AG04450 (cell line): ENCODE data around the gene FREM1. TPM values are rescaled to one million over a fixed set of nuclear protein-coding genes. Genes with fewer than 3 reads are reported as not detected.

Source experiments
- CTCF ChIA-PET: fragments of 300-600, 350-600 bp; formaldehyde crosslinking; extraction: SDS; loops from one replicate; lab custom pipeline; 2022; ENCODE audit warnings: antibody characterized with exemption, inconsistent platforms; lab: Charles Lee
- POLR2A ChIA-PET: fragments of 350-600 bp; formaldehyde crosslinking; extraction: SDS; loops from one replicate; lab custom pipeline; 2021; ENCODE audit warnings: antibody characterized with exemption, inconsistent platforms; lab: Yijun Ruan, JAX
- DNase-seq: peaks from one replicate; pipeline ENCODE4 v3.0.0-alpha.2; 2011; ENCODE audit warnings: low read depth, low spot score
- H3K27ac ChIP-seq: one replicate; pipeline ENCODE4 v1.5.1; 2012; ENCODE audit warnings: low read depth, low read length, control low read depth
- H3K27me3 ChIP-seq: one replicate; pipeline ENCODE4 v1.6.0; 2012; ENCODE audit warnings: low read length; ENCODE audit not compliant: control insufficient read depth, insufficient read depth
- H3K4me3 ChIP-seq: 2 replicates; pipeline ENCODE4 v1.5.1; 2011; ENCODE audit warnings: mild to moderate bottlenecking, low read depth, low read length, control low read depth
- H3K9me3 ChIP-seq: 2 replicates; pipeline ENCODE4 v1.5.1; 2012; ENCODE audit warnings: low read length; ENCODE audit not compliant: control insufficient read depth, insufficient read depth
- polyA plus RNA-seq: library from polyadenylated mRNA; depleted of rRNA; stranded (reverse); fragments of >200 nt; gene quantifications from 2 replicates; pipeline ENCODE4 v1.2.3, GENCODE V29; 2011
- TF ChIP-seq, protein P1 (sequence below): IDR thresholded peaks from 2 replicates; pipeline ENCODE4 v1.5.1; 2011; ENCODE audit warnings: low read depth, low read length, control low read depth, inconsistent platforms

The FREM1 gene
- polyA plus RNA-seq, 1 experiment, result not detected

DNA sequence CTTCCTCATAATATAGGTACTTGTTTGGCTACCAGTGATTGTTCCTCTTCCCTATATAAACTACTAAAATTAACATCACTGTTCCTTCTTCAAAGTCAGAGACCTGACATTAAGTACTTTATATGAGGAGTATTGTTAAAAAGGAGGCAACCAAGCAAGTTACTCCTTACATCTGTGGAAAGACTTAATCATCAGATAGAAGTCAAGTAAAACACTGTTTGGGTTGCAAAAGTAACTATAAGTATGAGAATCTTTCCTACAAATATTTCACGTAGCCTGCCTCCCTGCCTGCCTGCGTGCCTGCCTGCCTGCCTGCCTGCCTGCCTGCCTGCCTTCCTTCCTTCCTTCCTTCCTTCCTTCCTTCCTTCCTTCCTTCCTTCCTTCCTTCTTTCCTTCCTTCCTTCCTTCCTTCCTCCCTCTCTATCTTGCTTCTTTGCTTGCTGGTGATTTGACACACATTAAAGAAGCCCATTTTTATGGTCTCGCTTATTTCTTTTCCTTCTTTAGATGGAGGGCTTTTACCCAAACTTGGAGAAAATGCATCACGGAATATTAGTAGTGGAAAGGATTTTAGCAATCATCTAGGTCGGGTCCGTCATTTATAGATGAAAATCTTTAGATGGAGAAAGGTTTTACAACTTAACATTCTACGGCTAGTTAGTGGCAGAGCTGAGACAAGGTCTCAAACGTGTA, 190.9 kb downstream of the FREM1 start:
- TF ChIP-seq, protein P1, sequence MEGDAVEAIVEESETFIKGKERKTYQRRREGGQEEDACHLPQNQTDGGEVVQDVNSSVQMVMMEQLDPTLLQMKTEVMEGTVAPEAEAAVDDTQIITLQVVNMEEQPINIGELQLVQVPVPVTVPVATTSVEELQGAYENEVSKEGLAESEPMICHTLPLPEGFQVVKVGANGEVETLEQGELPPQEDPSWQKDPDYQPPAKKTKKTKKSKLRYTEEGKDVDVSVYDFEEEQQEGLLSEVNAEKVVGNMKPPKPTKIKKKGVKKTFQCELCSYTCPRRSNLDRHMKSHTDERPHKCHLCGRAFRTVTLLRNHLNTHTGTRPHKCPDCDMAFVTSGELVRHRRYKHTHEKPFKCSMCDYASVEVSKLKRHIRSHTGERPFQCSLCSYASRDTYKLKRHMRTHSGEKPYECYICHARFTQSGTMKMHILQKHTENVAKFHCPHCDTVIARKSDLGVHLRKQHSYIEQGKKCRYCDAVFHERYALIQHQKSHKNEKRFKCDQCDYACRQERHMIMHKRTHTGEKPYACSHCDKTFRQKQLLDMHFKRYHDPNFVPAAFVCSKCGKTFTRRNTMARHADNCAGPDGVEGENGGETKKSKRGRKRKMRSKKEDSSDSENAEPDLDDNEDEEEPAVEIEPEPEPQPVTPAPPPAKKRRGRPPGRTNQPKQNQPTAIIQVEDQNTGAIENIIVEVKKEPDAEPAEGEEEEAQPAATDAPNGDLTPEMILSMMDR, result no peak
- H3K27ac ChIP-seq, result no peak overlapping the region
- H3K4me3 ChIP-seq, result no peak overlapping the region
- peaks cover 5% of the 10 kb centered on the region for H3K27me3 ChIP-seq
- ChIA-PET CTCF (no interaction called here), POLR2A (no interaction called here)
- H3K9me3 ChIP-seq, result no peaks in the 10 kb centered on the region
- DNase-seq, result no peak

DNA sequence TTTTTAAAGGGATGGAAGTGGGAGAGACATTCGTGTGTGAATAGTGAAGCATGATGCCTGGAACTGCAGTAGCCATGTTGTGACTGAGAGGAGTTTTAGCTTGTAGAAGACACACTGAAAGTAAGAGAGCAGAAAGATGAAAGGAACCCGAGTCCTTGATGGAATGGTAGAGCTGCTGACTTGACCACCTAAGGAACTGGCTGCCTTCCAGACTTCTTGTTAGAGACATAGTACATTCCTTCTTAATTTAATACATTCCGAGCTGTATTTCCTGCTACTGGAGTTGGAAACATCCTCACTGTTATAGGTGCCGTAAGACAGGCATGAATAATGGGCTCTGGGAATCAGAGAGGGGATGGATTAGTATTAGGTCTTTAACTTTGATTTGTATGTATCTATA, 195.1 kb downstream of the FREM1 start:
- H3K27ac ChIP-seq, result no peak overlapping the region
- H3K4me3 ChIP-seq, result no peak overlapping the region
- ChIA-PET POLR2A (no interaction called here), CTCF (no interaction called here)
- DNase-seq, result no peak
- H3K27me3 ChIP-seq, result peaks cover 4% of the 10 kb centered on the region
- no peaks in the 10 kb centered on the region for H3K9me3 ChIP-seq
- TF ChIP-seq, protein P1, result no peak

GRCh38 chr9:14713187-14713767, 197.0 kb downstream of the FREM1 start:
- no peak overlapping the region for H3K4me3 ChIP-seq
- no peak for DNase-seq
- ChIA-PET CTCF (no interaction called here), POLR2A (no interaction called here)
- H3K9me3 ChIP-seq, result no peaks in the 10 kb centered on the region
- no peaks in the 10 kb centered on the region for H3K27me3 ChIP-seq
- no peak overlapping the region for H3K27ac ChIP-seq
- TF ChIP-seq, protein P1, result no peak

DNA sequence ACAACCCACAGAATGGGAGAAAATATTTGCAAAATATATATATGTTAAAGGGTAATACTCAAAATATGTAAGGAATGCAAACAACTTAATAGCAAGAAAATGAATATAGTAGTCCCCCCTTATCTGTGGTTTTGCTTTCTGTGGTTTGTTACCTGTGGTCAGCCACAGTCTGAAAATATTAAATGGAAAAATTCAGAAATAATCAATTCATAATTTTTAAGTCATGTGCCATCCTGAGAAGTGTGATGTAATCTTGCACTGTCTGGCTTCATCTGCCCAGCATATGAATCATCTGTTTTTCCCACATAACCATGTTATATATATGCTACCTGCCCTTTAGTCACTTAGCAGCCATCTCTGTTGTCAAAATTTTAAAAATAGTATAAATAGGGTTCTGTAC, 199.4 kb downstream of the FREM1 start:
- TF ChIP-seq, protein P1, result no peak
- no peak overlapping the region for H3K27ac ChIP-seq
- H3K4me3 ChIP-seq, result no peak overlapping the region
- DNase-seq, result no peak
- H3K9me3 ChIP-seq, result no peaks in the 10 kb centered on the region
- POLR2A ChIA-PET, result no interaction called here
- CTCF ChIA-PET, result no interaction called here
- H3K27me3 ChIP-seq, result no peaks in the 10 kb centered on the region

DNA sequence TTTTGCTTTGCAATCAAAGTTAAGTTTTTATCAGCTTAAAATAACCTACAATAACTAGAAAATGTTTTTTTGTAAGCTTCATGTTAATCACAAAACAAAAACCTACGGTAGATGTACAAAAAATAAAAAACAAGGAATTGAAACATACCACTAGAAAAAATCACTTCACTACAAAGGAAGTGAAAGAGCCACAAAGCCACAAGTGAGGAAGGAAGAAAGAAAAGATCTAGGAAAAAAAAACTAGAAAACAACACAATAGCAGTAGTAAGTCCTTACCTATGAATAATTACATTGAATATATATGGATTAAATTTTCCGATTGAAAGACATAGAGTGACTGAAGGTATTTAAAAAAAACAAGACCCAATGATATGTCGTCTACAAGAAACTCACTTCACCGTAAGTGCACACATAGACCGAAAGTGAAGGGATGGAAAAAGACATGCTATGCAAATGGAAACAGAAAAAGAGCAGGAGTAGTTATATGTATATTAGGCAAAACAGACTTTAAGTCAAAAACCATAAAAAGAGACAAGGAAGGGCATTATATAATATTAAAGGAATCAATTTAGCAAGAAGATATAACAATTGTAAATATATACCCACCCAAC, 203.6 kb downstream of the FREM1 start:
- CTCF ChIA-PET, result no interaction called here
- POLR2A ChIA-PET, result no interaction called here
- H3K4me3 ChIP-seq, result no peak overlapping the region
- no peak for DNase-seq
- no peak overlapping the region for H3K27ac ChIP-seq
- no peaks in the 10 kb centered on the region for H3K27me3 ChIP-seq
- H3K9me3 ChIP-seq, result peaks cover 3% of the 10 kb centered on the region
- TF ChIP-seq, protein P1, result no peak
